K562 treated with DMSO at 1 percent for 24 hours (cell line): ENCODE data around the gene FAM83C. TPM values are rescaled to one million over a fixed set of nuclear protein-coding genes. Genes with fewer than 3 reads are reported as not detected.

Source experiments
- total RNA-seq: library from RNA; unstranded; fragments of 300-600 nt; gene quantifications from 2 replicates; pipeline ENCODE4 v1.2.3, GENCODE V29; 2022; ENCODE audit warnings: low read depth; ENCODE audit not compliant: insufficient read depth

The FAM83C gene
- total RNA-seq: not detected in 2 replicates

GRCh38 chr20:35291654-35292503 lies at the start of gene FAM83C:
Gene FAM83C, minus strand, starts transcription at chr20:35292425. Its CDS starts 121 bp downstream, at chr20:35292304.

GRCh38 chr20:35284267-35284991 lies 7.8 kb downstream of the FAM83C start, which contains the start of gene EIF6:
Gene EIF6, minus strand, starts transcription at chr20:35284772. Its CDS starts 285 bp downstream, at chr20:35284487.

GRCh38 chr20:35277531-35278395 lies 14.5 kb downstream of the FAM83C start, which contains the start of gene MMP24OS:
Gene MMP24OS, minus strand, starts transcription at chr20:35278122. Its CDS starts 193 bp downstream, at chr20:35277929.

Other genes with a start within 250 kb of the FAM83C start
- gene TRPC4AP, start 199.6 kb downstream of the FAM83C start, total RNA-seq: 83.7 and 88.3 TPM in 2 replicates
- gene EDEM2, start 145.1 kb downstream of the FAM83C start, total RNA-seq: 29.5 and 33.0 TPM in 2 replicates
- 22.9 and 28.8 TPM in 2 replicates for gene PROCR, start 120.4 kb downstream of the FAM83C start, total RNA-seq
- gene MMP24, start 65.7 kb downstream of the FAM83C start, total RNA-seq: 0.16 and 0.31 TPM in 2 replicates
- gene MMP24OS, start 14.3 kb downstream of the FAM83C start, total RNA-seq: 161 and 170 TPM in 2 replicates
- 189 and 206 TPM in 2 replicates for gene EIF6, start 7.7 kb downstream of the FAM83C start, total RNA-seq
- 30.4 and 31.1 TPM in 2 replicates for gene UQCC1, start 119.5 kb upstream of the FAM83C start, total RNA-seq
- not detected in 2 replicates for gene GDF5, start 145.8 kb upstream of the FAM83C start, total RNA-seq
- 15.9 and 18.0 TPM in 2 replicates for gene CEP250, start 163.2 kb upstream of the FAM83C start, total RNA-seq
- gene C20orf173, start 237.2 kb upstream of the FAM83C start, total RNA-seq: not detected in 2 replicates
- 421 and 431 TPM in 2 replicates for gene ERGIC3, start 249.7 kb upstream of the FAM83C start, total RNA-seq